Bronchial epithelial cell (primary cell): ENCODE results near the gene SLC35F3. TPM values are rescaled to one million over a fixed set of nuclear protein-coding genes. Genes with fewer than 3 reads are reported as not detected.

ENCODE experiments used
- DNase-seq: peaks from one replicate; pipeline ENCODE4 v3.0.0-alpha.2; 2010; ENCODE audit warnings: low read depth
- FAIRE-seq: peaks from 2 replicates; lab custom pipeline; 2011; peaks lifted over from hg19 to GRCh38; lab: Jason Lieb, UNC
- H3K27me3 ChIP-seq: 2 replicates; pipeline ENCODE4 v1.5.1; 2011; ENCODE audit warnings: low read length; ENCODE audit not compliant: control insufficient read depth, insufficient read depth
- H3K36me3 ChIP-seq: 2 replicates; pipeline ENCODE4 v1.5.1; 2011; ENCODE audit warnings: low read length; ENCODE audit not compliant: control insufficient read depth, insufficient read depth
- H3K4me3 ChIP-seq: 2 replicates; pipeline ENCODE4 v1.5.1; 2011; ENCODE audit warnings: mild to moderate bottlenecking, low read depth, low read length, control low read depth
- total RNA-seq: library from RNA; depleted of rRNA; stranded (reverse); fragments of >200 nt; gene quantifications from 2 replicates; pipeline ENCODE4 v1.2.1, GENCODE V29; 2014
- TF ChIP-seq, protein P1 (sequence below): IDR thresholded peaks from 2 replicates; pipeline ENCODE4 v1.5.1; 2011; ENCODE audit warnings: mild to moderate bottlenecking, moderate library complexity, low read length, control low read depth, inconsistent platforms; ENCODE audit not compliant: insufficient read depth, severe bottlenecking

The SLC35F3 gene
- total RNA-seq, 1 donor from 2014 or later: 0.79 TPM

DNA sequence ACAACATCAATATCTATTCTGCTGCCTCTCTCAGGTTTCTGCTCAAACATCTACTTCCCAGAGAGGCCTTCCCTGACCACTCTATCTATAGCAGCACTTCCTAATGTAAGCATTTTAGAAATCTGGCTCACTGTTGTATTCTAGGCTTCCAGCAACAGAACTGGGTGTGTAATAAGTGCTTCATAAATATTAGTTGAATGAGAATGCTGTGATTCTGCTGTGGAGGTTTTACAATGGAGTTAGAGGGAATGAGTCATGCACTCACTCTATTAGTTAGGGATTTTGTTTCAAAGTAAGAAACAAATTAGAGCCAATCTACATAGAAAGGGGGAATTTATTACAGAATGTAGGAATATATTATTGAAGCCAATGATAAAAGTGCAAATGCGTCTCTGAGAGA lies 38.6 kb upstream of the SLC35F3 start:
- Histone ChIP-seq H3K27me3 (no peaks in the 10 kb centered on the region), H3K4me3 (no peak overlapping the region), H3K36me3 (no peaks in the 10 kb centered on the region)
- FAIRE-seq (no peak), DNase-seq (peak; percentile 13)
- TF ChIP-seq, protein P1, sequence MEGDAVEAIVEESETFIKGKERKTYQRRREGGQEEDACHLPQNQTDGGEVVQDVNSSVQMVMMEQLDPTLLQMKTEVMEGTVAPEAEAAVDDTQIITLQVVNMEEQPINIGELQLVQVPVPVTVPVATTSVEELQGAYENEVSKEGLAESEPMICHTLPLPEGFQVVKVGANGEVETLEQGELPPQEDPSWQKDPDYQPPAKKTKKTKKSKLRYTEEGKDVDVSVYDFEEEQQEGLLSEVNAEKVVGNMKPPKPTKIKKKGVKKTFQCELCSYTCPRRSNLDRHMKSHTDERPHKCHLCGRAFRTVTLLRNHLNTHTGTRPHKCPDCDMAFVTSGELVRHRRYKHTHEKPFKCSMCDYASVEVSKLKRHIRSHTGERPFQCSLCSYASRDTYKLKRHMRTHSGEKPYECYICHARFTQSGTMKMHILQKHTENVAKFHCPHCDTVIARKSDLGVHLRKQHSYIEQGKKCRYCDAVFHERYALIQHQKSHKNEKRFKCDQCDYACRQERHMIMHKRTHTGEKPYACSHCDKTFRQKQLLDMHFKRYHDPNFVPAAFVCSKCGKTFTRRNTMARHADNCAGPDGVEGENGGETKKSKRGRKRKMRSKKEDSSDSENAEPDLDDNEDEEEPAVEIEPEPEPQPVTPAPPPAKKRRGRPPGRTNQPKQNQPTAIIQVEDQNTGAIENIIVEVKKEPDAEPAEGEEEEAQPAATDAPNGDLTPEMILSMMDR: no peak

DNA sequence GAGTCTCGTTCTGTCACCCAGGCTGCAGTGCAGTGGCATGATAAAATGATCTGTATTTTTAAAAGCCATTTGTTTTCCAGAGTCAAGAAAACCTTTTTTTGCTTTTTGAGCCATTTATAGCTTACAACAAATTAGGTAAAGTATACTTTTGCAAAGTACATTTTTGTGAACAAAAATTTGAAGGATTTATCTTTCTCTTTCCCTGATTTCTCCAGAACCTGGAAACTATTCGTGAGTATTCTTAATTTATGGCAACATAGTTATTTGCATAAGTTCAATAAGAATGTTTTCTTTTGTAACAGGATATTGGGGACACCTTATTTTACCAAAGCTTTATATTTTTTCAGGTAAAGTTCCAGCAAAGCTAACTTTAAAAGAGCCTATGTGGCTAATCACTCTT lies 37.4 kb upstream of the SLC35F3 start:
- H3K4me3 ChIP-seq: no peak overlapping the region
- no peak for DNase-seq
- no peaks in the 10 kb centered on the region for H3K36me3 ChIP-seq
- no peaks in the 10 kb centered on the region for H3K27me3 ChIP-seq
- TF ChIP-seq, protein P1: no peak
- FAIRE-seq: no peak

DNA sequence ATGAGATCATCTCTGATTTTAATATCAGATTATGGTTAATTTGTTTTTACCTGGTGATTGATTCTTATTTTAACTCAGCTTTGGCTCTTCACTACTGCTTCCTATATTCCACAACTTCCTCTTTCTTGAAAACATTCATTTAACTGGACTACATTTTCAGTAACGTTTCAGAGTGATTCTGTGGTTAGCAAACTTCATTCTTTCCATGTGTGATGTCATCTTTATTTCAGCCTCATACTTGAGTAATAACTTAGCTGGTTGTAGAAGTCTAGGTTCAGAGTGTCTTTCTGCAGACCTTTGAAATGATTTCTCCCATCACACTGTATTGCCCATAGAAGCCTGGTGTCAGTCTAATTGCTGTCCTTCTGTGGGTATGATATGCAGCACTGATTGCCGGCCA lies 36.0 kb upstream of the SLC35F3 start:
- DNase-seq (peak; percentile 10), FAIRE-seq (no peak)
- Histone ChIP-seq H3K36me3 (no peaks in the 10 kb centered on the region), H3K27me3 (no peaks in the 10 kb centered on the region), H3K4me3 (no peak overlapping the region)
- TF ChIP-seq, protein P1: no peak

DNA sequence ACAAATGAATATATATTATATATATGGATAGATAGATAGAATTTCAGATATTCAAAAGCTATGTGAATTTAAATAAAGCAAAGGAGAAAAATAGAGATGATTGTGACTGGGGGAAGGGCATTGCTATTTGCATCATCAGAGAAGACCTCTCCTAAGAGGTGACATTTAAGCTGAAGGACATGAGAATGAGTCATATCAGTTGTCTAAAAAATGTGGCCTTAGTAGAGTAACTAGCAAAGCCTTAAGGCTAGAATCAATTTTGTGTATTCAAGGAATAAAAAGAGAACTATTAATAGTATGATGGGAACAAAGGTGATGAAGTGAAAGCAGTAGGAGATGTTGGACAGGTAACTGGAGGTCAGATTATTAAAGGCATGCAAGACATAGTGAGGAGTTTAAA lies 34.8 kb upstream of the SLC35F3 start:
- Histone ChIP-seq H3K4me3 (no peak overlapping the region), H3K27me3 (no peaks in the 10 kb centered on the region), H3K36me3 (no peaks in the 10 kb centered on the region)
- TF ChIP-seq, protein P1: no peak
- FAIRE-seq (no peak), DNase-seq (no peak)

DNA sequence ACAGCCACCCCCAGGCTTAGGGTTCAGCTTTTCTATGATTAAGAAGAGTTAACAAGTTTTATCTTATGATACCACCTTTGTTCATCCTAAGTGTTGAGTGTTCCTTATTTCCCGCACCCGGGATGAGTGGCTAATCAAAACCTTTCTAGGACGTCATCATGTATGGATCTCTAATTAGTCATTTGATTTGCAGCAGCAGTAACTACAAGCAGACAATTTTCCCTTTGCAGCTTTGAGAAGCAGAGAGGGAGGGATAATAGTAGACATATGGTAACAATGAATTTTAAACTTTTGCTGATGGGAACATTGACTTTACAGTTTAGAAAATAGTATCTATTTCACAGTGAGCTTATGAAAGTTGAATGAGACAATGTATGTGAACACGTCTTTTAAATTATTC lies 30.8 kb upstream of the SLC35F3 start:
- TF ChIP-seq, protein P1: no peak
- DNase-seq: no peak
- Histone ChIP-seq H3K36me3 (no peaks in the 10 kb centered on the region), H3K4me3 (no peak overlapping the region), H3K27me3 (no peaks in the 10 kb centered on the region)
- no peak for FAIRE-seq

DNA sequence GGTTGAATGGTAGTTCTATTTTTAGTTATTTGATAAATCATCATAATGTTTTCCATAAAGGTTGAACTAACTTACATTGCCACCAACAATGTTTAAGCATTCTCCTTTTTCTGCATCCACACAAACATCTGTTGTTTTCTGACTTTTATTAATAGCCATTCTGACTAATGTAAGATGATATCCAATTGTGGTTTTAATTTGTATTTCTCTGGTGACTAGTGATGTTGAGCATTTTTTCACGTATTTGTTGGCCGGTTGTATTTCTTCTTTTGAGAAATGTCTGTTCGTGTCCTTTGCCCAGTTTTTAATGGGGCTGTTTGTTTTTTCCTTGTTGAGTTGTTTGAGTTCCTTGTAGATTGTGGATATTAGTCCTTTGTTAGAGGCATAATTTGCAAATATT lies 24.6 kb upstream of the SLC35F3 start:
- Histone ChIP-seq H3K27me3 (no peaks in the 10 kb centered on the region), H3K4me3 (no peak overlapping the region), H3K36me3 (no peaks in the 10 kb centered on the region)
- DNase-seq: peak; percentile 3
- no peak for FAIRE-seq
- TF ChIP-seq, protein P1: no peak
